Breast epithelium (tissue), 3 donors: ENCODE results near the gene SRSF4.

Experiments used
- POLR2A ChIP-seq: fragments of 450-650 bp; IDR thresholded peaks from one replicate; pipeline ENCODE4 v1.6.1; 2016; ENCODE audit warnings: antibody characterized with exemption, mild to moderate bottlenecking, moderate library complexity
- TF ChIP-seq, protein P1 (sequence below), 3 donors: fragments of 450-650 bp; IDR thresholded peaks; one replicate each; pipeline ENCODE4 v1.5.1; 2016 to 2017; ENCODE audit warnings: antibody characterized with exemption in 3 of 3, mild to moderate bottlenecking in 3 of 3, moderate library complexity in 3 of 3

GRCh38 chr1:29152046-29152805 lies 29.5 kb downstream of the SRSF4 start:
- TF ChIP-seq, protein P1, sequence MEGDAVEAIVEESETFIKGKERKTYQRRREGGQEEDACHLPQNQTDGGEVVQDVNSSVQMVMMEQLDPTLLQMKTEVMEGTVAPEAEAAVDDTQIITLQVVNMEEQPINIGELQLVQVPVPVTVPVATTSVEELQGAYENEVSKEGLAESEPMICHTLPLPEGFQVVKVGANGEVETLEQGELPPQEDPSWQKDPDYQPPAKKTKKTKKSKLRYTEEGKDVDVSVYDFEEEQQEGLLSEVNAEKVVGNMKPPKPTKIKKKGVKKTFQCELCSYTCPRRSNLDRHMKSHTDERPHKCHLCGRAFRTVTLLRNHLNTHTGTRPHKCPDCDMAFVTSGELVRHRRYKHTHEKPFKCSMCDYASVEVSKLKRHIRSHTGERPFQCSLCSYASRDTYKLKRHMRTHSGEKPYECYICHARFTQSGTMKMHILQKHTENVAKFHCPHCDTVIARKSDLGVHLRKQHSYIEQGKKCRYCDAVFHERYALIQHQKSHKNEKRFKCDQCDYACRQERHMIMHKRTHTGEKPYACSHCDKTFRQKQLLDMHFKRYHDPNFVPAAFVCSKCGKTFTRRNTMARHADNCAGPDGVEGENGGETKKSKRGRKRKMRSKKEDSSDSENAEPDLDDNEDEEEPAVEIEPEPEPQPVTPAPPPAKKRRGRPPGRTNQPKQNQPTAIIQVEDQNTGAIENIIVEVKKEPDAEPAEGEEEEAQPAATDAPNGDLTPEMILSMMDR (IDR thresholded peaks at IDR 0.05): no peak
- TF ChIP-seq POLR2A: no peak
